PC-9 (cell line): ENCODE measurements around the gene PPAN. TPM values are rescaled to one million over a fixed set of nuclear protein-coding genes. Genes with fewer than 3 reads are reported as not detected.
A peak's percentile ranks its signal among the peaks of the same experiment; 100 is the strongest.

Experiments
- BruUV-seq: library from RNA; stranded (reverse); fragments of 400-500 nt; replicated peaks from 2 replicates; lab custom pipeline; 2021; lab: Mats Ljungman, UMichigan
- CTCF ChIA-PET: fragments of 300-600 bp; sonication (Branson Sonifier 250); formaldehyde crosslinking; loops from one replicate; lab custom pipeline; 2022; ENCODE audit warnings: antibody characterized with exemption; lab: Charles Lee
- POLR2A ChIA-PET: fragments of 300-600 bp; sonication (Branson Sonifier 250); formaldehyde crosslinking; loops from one replicate; lab custom pipeline; 2022; ENCODE audit warnings: antibody characterized with exemption; ENCODE audit not compliant: unreplicated experiment; lab: Charles Lee
- DNase-seq, 2 experiments: peaks; one replicate each; pipeline versions ENCODE4 v3.0.0 to v3.0.0-alpha.2; 2015 to 2022; ENCODE audit warnings: mixed read lengths in 1 of 2
- H2AFZ ChIP-seq: fragments of 200-600 bp; sonication (generic); 2 replicates; pipeline ENCODE4 v1.8.1; 2017; ENCODE audit warnings: antibody characterized with exemption
- H3F3A ChIP-seq: fragments of 200-600 bp; sonication (generic); 2 replicates; pipeline ENCODE4 v1.8.1; 2017; ENCODE audit warnings: antibody characterized with exemption, mild to moderate bottlenecking, low read depth; ENCODE audit not compliant: insufficient read depth
- H3K27ac ChIP-seq: fragments of 200-600 bp; sonication (generic); 2 replicates; pipeline ENCODE4 v1.6.1; 2016; ENCODE audit warnings: mixed run types
- H3K27me3 ChIP-seq: fragments of 200-600 bp; sonication (generic); 2 replicates; pipeline ENCODE4 v1.6.1; 2016; ENCODE audit warnings: low read depth, mixed run types; ENCODE audit not compliant: insufficient read depth
- H3K36me3 ChIP-seq: fragments of 200-600 bp; sonication (generic); 2 replicates; pipeline ENCODE4 v1.6.1; 2016; ENCODE audit warnings: low read depth, mixed run types
- H3K4me1 ChIP-seq: fragments of 200-600 bp; sonication (generic); replicated peaks from 2 replicates; pipeline ENCODE4 v1.6.1; 2016; ENCODE audit warnings: mixed run types; ENCODE audit not compliant: insufficient read depth
- H3K4me2 ChIP-seq: fragments of 200-600 bp; sonication (generic); 2 replicates; pipeline ENCODE4 v1.6.1; 2017; ENCODE audit warnings: mixed run types
- H3K4me3 ChIP-seq: fragments of 200-600 bp; sonication (generic); 2 replicates; pipeline ENCODE4 v1.6.1; 2016; ENCODE audit warnings: mixed run types
- H3K79me2 ChIP-seq: fragments of 200-600 bp; sonication (generic); 2 replicates; pipeline ENCODE4 v1.6.1; 2017; ENCODE audit warnings: low read depth, mixed run types
- H3K9me2 ChIP-seq: fragments of 200-600 bp; sonication (generic); 2 replicates; pipeline ENCODE4 v1.8.1; 2017; ENCODE audit warnings: mild to moderate bottlenecking; ENCODE audit not compliant: insufficient read depth
- H3K9me3 ChIP-seq: fragments of 200-600 bp; sonication (generic); 2 replicates; pipeline ENCODE4 v1.8.1; 2016; ENCODE audit warnings: low read depth; ENCODE audit not compliant: insufficient read depth
- H4K20me1 ChIP-seq: fragments of 200-600 bp; sonication (generic); 2 replicates; pipeline ENCODE4 v1.8.1; 2017; ENCODE audit not compliant: insufficient read depth
- EZH2 ChIP-seq: fragments of 200-600 bp; sonication (generic); IDR thresholded peaks from 2 replicates; pipeline ENCODE4 v1.8.0; 2017; ENCODE audit warnings: antibody characterized with exemption, low read depth
- intact Hi-C: fragments of 100-400 bp; cut with micrococcal nuclease; formaldehyde crosslinking; loops from one replicate; pipeline ENCODE4 v1.10.0; 2022; ENCODE audit not compliant: unreplicated experiment
- total RNA-seq: library from RNA; stranded (reverse); gene quantifications from 2 replicates; pipeline ENCODE4 v1.2.3, GENCODE V29; 2021
- TF ChIP-seq, protein P1 (sequence below): fragments of 200-600 bp; sonication (generic); conservative IDR thresholded peaks from 2 replicates; pipeline ENCODE4 v1.6.1; 2017; ENCODE audit warnings: mixed run types, antibody characterized with exemption, mild to moderate bottlenecking, moderate library complexity

PPAN gene
- total RNA-seq, 1 experiment from 2014 or later: 41.0 TPM

- Histone ChIP-seq H3K4me2 (peak overlapping the region; percentile 92), H4K20me1 (no peaks in the 10 kb centered on the region), H3K27me3 (no peaks in the 10 kb centered on the region), H3K9me2 (no peaks in the 10 kb centered on the region), H3K4me3 (peak overlapping the region; percentile 54; the same call in 1 of the 2 replicates), H3K4me1 (peaks cover 11% of the 10 kb centered on the region), H2AFZ (peak overlapping the region; percentile 75; the same call in 1 of the 2 replicates), H3K36me3 (no peaks in the 10 kb centered on the region), H3K27ac (no peak overlapping the region), H3K79me2 (no peaks in the 10 kb centered on the region), H3F3A (peaks cover 19% of the 10 kb centered on the region; the same call in 1 of the 2 replicates), H3K9me3 (no peaks in the 10 kb centered on the region)
- no TSS peak for BruUV-seq
- intact Hi-C loops: loop anchor here (5.0 kb wide), 1 partner anchor 157 kb away; the partner anchor contains the start of gene MRPL4
- DNase-seq: no peak
- TF ChIP-seq, protein P1, sequence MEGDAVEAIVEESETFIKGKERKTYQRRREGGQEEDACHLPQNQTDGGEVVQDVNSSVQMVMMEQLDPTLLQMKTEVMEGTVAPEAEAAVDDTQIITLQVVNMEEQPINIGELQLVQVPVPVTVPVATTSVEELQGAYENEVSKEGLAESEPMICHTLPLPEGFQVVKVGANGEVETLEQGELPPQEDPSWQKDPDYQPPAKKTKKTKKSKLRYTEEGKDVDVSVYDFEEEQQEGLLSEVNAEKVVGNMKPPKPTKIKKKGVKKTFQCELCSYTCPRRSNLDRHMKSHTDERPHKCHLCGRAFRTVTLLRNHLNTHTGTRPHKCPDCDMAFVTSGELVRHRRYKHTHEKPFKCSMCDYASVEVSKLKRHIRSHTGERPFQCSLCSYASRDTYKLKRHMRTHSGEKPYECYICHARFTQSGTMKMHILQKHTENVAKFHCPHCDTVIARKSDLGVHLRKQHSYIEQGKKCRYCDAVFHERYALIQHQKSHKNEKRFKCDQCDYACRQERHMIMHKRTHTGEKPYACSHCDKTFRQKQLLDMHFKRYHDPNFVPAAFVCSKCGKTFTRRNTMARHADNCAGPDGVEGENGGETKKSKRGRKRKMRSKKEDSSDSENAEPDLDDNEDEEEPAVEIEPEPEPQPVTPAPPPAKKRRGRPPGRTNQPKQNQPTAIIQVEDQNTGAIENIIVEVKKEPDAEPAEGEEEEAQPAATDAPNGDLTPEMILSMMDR: no peak
- no peak for TF ChIP-seq EZH2
- ChIA-PET CTCF (interaction anchor here (0.6 to 0.7 kb wide), 2 partner anchors 36 to 163 kb away, joined by 8 to 15 read pairs; no protein-coding TSS in a partner anchor), POLR2A (interaction anchor here (0.6 kb wide), 4 partner anchors 156 to 1613 kb away, joined by 3 to 7 read pairs (median 4); partner anchors contain the start of gene MRPL4)
These were observed 10.6 kb upstream of the PPAN start for GRCh38 chr19:10095622-10095947.

DNA sequence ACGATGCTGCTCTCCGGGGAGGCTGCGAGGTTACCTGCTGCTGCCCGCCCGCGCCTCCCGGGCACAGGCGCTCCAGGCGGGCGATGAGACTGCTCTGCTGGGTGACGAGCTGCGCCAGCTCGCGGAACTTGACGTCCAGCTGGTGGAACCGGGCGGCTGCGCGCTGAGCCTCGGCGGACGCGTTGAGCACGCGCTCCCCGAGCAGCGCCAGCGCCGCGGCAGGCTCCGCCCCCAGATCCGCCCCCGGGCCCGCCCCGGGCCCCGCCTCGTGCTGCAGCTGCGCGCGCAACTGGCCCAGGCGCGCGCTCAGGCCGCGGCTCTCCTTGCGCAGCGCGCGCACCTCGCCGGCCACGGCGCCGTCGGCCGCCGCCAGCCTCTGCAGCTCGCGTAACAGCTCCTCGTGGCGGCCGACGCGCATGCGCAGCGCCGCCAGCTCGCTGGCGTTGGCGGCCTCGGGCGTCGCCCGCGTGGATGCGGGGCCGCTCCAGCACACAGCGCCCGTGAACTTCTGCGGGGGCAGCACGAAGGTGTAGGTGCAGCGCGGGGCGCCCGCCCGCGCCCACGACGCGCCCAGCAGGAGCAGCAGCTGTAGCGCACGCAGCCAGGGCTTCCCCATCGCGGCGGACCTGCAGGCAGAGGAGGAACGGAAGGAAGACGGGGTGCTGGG, 10.1 kb upstream of the PPAN start:
- Histone ChIP-seq H2AFZ (peak overlapping the region; percentile 93), H3K27ac (no peak overlapping the region), H3K4me3 (peak overlapping the region; percentile 56), H3K9me3 (no peaks in the 10 kb centered on the region), H3K9me2 (no peaks in the 10 kb centered on the region), H3K27me3 (no peaks in the 10 kb centered on the region), H3K36me3 (no peaks in the 10 kb centered on the region), H3K4me2 (peak overlapping the region; percentile 94), H3K4me1 (peaks cover 11% of the 10 kb centered on the region), H3K79me2 (no peaks in the 10 kb centered on the region), H4K20me1 (no peaks in the 10 kb centered on the region), H3F3A (peaks cover 19% of the 10 kb centered on the region; the same call in 1 of the 2 replicates)
- CTCF ChIA-PET: interaction anchor here (0.6 to 0.7 kb wide), 5 partner anchors 35 to 164 kb away, joined by 3 to 15 read pairs (median 8); no protein-coding TSS in a partner anchor
- TF ChIP-seq, protein P1: no peak
- TF ChIP-seq EZH2: no peak
- intact Hi-C loops: loop anchor here (5.0 kb wide), 1 partner anchor 156 kb away; the partner anchor contains the start of gene MRPL4
- POLR2A ChIA-PET: interaction anchor here (0.6 kb wide), 7 partner anchors 25 to 1613 kb away, joined by 3 to 10 read pairs (median 5); partner anchors contain the start of genes MRPL4 and TYK2
- peak; percentile 77 to 95 for DNase-seq
- BruUV-seq: no TSS peak

DNA sequence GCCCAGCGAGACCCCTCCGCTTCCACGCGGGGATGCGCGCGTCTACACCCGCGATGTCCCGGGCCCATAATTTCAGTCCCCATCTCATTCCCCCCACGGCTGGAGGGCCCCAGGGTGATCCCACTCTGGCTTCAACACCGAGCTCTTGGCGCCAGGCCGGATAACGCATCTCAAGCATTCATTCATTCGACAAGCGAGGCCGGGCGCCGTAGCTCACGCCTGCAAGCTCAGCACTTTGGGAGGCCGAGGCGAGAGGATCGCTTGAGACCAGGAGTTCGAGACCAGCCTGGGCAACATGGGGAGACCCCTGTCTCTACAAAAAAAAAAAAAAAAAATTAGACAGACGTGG, 9.6 kb upstream of the PPAN start:
- H3K4me2 ChIP-seq: peak overlapping the region; percentile 94
- peak overlapping the region; percentile 93 for H2AFZ ChIP-seq
- TF ChIP-seq EZH2: no peak
- TF ChIP-seq, protein P1: no peak
- peak overlapping the region; percentile 56 for H3K4me3 ChIP-seq
- CTCF ChIA-PET: interaction anchor here (0.6 to 0.7 kb wide), 2 partner anchors 55 to 141 kb away, joined by 3 to 10 read pairs; no protein-coding TSS in a partner anchor
- no peaks in the 10 kb centered on the region for H3K79me2 ChIP-seq
- H3K27me3 ChIP-seq: no peaks in the 10 kb centered on the region
- no peaks in the 10 kb centered on the region for H3K9me3 ChIP-seq
- no peaks in the 10 kb centered on the region for H3K9me2 ChIP-seq
- no peak overlapping the region for H3K27ac ChIP-seq
- no TSS peak for BruUV-seq
- intact Hi-C loops: loop anchor here (5.0 kb wide), 1 partner anchor 156 kb away; the partner anchor contains the start of gene MRPL4
- H4K20me1 ChIP-seq: no peaks in the 10 kb centered on the region
- DNase-seq: no peak
- no peaks in the 10 kb centered on the region for H3K36me3 ChIP-seq
- POLR2A ChIA-PET: interaction anchor here (0.6 kb wide), 2 partner anchors 24 to 193 kb away, joined by 3 to 10 read pairs; no protein-coding TSS in a partner anchor
- peaks cover 19% of the 10 kb centered on the region; the same call in 1 of the 2 replicates for H3F3A ChIP-seq
- H3K4me1 ChIP-seq: peaks cover 11% of the 10 kb centered on the region
